Bronchial epithelial cell (primary cell): ENCODE measurements around the gene PLAA. TPM values are rescaled to one million over a fixed set of nuclear protein-coding genes. Genes with fewer than 3 reads are reported as not detected.
"Not testable (repeated sequence)": the region's sequence is repeated elsewhere in the genome, so short reads cannot be mapped to it uniquely, and the experiment has no call there.

ENCODE experiments used
- DNase-seq: peaks from one replicate; pipeline ENCODE4 v3.0.0-alpha.2; 2010; ENCODE audit warnings: low read depth
- FAIRE-seq: peaks from 2 replicates; lab custom pipeline; 2011; peaks lifted over from hg19 to GRCh38; lab: Jason Lieb, UNC
- H3K27me3 ChIP-seq: 2 replicates; pipeline ENCODE4 v1.5.1; 2011; ENCODE audit warnings: low read length; ENCODE audit not compliant: control insufficient read depth, insufficient read depth
- H3K36me3 ChIP-seq: 2 replicates; pipeline ENCODE4 v1.5.1; 2011; ENCODE audit warnings: low read length; ENCODE audit not compliant: control insufficient read depth, insufficient read depth
- H3K4me3 ChIP-seq: 2 replicates; pipeline ENCODE4 v1.5.1; 2011; ENCODE audit warnings: mild to moderate bottlenecking, low read depth, low read length, control low read depth
- CTCF ChIP-seq: IDR thresholded peaks from 2 replicates; pipeline ENCODE4 v1.5.1; 2011; ENCODE audit warnings: mild to moderate bottlenecking, moderate library complexity, low read length, control low read depth, inconsistent platforms; ENCODE audit not compliant: insufficient read depth, severe bottlenecking
- total RNA-seq: library from RNA; depleted of rRNA; stranded (reverse); fragments of >200 nt; gene quantifications from 2 replicates; pipeline ENCODE4 v1.2.1, GENCODE V29; 2014

The PLAA gene
- total RNA-seq, 1 donor from 2014 or later: 27.6 TPM

- no peaks in the 10 kb centered on the region for H3K27me3 ChIP-seq
- peaks cover 8% of the 10 kb centered on the region for H3K36me3 ChIP-seq
- DNase-seq (no peak), FAIRE-seq (no peak)
- no peak overlapping the region for H3K4me3 ChIP-seq
- no peak for TF ChIP-seq CTCF
These were observed 66.8 kb downstream of the PLAA start for GRCh38 chr9:26880262-26880661.

- not testable (repeated sequence) for H3K36me3 ChIP-seq, DNase-seq, FAIRE-seq, H3K4me3 ChIP-seq, H3K27me3 ChIP-seq
These were observed 71.9 kb downstream of the PLAA start for GRCh38 chr9:26875155-26875554.

GRCh38 chr9:26870292-26870691, 76.8 kb downstream of the PLAA start:
- Histone ChIP-seq H3K4me3 (no peak overlapping the region), H3K36me3 (no peaks in the 10 kb centered on the region), H3K27me3 (no peaks in the 10 kb centered on the region)
- no peak for TF ChIP-seq CTCF
- FAIRE-seq (no peak), DNase-seq (peak; percentile 88)

GRCh38 chr9:26863074-26863473, 84.0 kb downstream of the PLAA start:
- no peak for DNase-seq
- H3K36me3 ChIP-seq: no peaks in the 10 kb centered on the region
- H3K27me3 ChIP-seq: no peaks in the 10 kb centered on the region
- FAIRE-seq: no peak
- TF ChIP-seq CTCF: peak; percentile 7
- no peak overlapping the region for H3K4me3 ChIP-seq

- peak; percentile 74 for TF ChIP-seq CTCF
- Histone ChIP-seq H3K36me3 (no peaks in the 10 kb centered on the region), H3K4me3 (no peak overlapping the region), H3K27me3 (no peaks in the 10 kb centered on the region)
- no peak for FAIRE-seq
- peak; percentile 75 for DNase-seq
These were observed 90.5 kb downstream of the PLAA start for GRCh38 chr9:26856413-26857032.

Other genes with a start within 250 kb of the PLAA start
- 22.4 and 22.5 TPM in 2 replicates for gene CAAP1, start 54.4 kb downstream of the PLAA start, total RNA-seq
- 6.8 and 16.0 TPM in 2 replicates for gene IFT74, start 9.2 kb upstream of the PLAA start, total RNA-seq
- gene LRRC19, start 58.4 kb upstream of the PLAA start, total RNA-seq: not detected in 2 replicates
- under 0.01 and 0.26 TPM in 2 replicates for gene TEK, start 162.0 kb upstream of the PLAA start, total RNA-seq